Amniotic epithelial cell (primary cell): Measurements from ENCODE around the gene PXT1.
"Not testable (repeated sequence)": the region's sequence is repeated elsewhere in the genome, so short reads cannot be mapped to it uniquely, and the experiment has no call there.

Source experiments
- DNase-seq: peaks from one replicate; pipeline ENCODE4 v3.0.0-alpha.2; 2010; ENCODE audit warnings: low read depth

The PXT1 gene

DNA sequence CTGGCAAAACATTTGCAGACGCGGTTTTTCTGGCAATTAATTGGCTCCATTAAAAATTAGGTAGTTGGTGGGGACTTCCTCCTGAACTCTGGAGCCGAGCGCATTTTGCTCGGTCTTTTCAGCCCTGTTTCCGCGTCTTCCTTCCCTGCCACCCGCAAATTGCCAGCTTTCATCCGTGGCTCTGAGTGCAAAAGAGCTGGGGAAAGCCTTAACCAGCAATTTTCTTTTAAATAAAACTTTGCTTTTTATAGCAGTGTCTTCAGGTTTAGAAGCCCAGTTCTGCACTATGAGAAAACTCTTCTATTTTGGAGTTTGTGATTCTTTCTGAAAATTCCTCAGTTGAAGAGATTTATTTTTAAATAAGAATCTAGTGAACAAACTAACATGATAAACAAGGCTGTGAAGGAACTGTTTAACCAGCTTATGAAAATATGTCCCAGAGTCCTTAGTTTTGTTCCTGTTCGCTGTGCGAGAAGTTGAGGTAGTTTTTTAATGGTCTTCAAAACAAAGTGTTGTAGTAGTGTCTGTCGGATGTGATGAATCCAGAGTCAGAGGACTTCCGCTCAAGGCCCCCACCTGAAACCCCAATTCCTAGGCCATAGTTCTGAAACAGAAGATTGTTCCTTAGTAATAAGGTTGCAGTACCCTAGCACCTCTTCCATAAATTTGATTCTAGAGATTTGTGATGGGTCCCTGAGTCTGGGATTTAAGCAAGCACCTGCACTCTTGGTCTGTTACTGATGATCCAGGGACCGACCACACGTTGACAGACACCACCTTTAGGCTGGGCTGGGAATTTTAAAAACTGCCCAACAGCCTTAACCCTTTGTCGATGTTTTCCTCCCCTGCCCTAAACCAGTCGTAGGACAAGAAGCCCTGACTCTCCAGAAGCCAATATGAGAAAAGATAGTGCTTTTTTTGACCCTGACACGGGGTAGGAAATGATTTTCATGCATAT, 1.1 kb upstream of the PXT1 start:
- peak; percentile 10 for DNase-seq

DNA sequence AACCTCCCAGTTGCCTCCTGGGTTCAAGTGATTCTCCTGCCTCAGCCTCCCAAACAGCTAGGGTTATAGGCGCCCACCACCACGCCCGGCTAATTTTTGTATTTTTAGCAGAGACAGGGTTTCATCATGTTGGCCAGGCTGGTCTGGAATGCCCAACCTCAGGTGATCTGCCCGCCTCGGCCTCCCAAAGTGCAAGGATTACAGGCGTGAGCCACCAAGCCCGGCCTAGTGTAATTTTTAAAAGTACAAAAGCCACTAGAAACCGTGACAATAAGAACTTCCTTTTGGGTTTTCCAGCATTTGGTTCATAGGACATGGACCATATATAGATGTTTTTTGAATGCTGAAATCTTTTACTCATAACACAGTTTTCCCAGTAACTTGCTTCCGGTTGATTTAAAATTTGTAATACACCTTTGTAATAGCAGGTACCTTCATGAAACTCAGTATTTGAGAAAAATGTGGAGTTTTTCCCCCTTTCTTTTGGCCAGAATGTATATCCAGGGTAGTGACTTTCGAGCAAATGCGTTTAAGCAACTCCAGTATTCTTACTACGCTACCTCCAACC, 467 bp downstream of the PXT1 start:
- DNase-seq, result no peak

DNA sequence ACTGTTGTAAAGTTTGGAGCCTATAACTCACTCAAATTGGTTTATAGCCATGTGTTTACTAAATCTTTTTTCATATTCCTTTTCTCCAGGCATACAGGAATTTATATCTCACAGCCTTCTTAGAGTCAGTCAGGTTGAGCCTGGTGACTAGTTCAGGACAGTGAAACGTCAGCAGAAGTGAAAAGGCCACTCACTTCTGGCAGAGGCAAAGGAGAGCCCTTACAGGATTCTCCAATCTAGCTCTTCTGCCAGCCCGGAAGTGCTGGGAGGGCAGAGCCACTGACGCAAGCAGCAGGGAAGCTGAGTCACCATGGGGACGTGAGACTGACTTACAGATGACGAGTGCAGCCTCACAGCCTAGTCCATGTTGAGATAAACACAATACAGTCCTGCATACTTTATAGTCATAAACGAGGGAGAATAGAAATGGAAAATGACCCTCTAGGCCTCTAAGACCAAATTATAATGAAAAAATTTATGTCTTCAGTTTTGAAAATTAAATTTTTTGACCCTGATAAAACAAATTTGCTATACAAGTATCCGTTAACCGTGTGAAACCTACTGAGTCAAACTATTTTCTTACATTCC, 1.3 kb downstream of the PXT1 start:
- DNase-seq, result peak; percentile 96

DNA sequence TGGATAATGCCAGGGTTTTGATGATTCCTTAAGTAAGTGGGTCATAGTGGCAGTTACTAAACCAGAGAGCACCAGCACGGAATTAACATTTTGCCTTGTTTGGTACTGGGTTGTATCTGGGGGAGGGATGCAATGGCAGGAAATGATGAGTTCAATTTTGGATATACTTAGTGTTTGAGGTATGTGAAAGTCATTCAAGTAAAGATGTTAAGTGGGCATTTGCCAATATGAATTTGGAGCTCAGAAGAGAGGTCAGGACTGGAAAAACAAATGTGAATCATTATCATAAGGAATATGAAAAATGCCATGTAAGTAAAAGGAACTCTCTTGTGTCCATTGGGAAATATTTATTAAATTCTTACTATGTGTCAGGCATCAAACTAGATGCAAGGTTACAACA, 6.2 kb downstream of the PXT1 start:
- no peak for DNase-seq

DNA sequence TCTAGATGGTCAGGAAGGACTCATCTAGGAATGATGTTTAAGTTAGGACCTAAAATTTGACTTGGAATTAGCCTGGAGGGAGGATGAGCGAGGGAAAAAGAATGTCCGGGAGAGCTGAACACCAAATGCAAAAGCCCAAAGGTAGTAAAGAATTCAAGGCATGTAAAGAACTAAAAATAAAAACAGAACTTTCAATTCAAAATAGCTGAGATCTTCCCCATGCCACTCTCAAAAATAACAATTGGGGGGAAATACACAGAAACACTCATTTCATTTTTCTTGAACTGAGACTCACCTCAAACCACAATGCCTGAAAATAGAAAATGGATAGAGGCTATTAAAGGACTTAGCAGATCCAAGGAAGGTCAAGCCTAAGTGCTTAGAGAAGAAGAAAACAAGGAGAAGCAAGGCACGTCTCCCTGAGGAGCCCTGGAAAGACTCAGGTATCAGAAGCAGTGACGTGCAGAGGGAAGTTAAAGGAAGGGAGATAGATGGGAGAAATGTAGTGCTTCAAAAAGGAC, 10.4 kb downstream of the PXT1 start:
- peak; percentile 30 for DNase-seq

DNA sequence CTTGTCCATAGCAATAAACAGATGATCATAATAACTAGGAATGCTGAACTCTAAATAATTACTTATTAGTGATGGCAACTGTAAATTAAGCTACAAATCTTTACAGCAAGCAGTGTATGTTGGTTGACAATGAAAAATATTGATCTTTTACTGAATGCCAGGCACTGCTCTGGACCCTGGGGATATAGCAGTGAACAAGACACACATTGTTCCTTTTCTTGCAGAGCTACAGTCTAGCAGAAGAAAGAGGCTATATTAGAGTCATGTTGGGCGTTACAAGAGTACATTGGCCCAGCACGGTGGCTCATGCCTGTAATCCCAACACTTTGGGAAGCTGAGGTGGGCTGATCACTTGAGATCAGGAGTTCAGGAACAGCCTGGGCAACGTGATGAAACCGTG, 11.5 kb downstream of the PXT1 start:
- no peak for DNase-seq

DNA sequence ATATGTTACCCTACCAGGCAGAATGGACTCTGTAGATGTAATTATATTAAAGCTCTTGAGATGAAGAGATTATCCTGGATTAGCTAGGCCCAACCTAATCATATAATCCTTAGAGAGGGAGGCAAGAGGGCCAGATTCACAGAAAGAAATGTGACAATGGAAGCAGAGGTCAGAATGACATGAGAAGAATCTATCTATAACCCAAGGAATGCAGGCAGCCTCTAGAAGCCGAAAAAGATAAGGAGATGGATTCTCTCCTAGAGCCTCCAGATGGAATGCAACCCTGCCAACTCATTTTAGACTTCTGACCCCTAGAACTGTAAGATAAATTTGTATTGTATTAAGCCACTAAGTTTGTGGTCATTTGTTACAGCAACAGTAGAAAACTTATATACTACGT, 12.3 kb downstream of the PXT1 start:
- peak; percentile 72 for DNase-seq

DNA sequence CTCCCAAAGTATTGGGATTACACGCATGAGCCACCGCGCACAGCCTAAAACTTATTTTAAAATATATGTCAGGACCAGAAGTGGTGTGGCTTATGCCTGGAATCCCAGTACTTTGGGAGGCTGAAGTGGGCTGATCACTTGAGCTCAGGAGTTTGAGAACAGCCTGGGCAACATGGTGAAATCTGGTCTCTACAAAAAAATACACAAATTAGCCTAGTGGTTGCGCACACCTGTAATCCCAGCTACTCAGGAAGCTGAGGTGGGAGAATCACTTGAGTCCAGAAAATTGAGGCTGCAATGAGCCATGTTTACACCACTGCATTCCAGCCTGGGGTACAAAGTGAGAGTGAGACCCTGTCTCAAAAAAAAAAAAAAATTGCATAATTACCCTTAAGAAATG, 13.7 kb downstream of the PXT1 start:
- peak; percentile 20 for DNase-seq

DNA sequence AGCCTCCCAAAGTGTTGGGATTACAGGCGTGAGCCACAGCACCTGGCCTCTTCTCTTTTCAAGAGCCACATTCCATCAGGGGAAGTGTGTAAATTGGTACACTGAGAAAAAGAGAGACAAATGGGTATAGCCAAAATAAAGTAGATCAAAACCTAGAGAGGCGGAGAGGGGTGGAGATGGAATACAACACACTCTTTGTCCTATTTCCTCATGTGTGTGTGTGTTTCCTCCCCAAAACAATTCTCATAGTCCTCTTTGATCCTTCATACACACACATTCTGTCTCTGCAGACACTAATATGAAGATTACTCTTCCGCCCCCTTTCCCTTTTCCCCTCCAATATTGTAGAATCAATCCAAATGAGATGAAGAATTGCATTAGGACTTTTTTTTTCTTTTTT, 16.0 kb downstream of the PXT1 start:
- no peak for DNase-seq

DNA sequence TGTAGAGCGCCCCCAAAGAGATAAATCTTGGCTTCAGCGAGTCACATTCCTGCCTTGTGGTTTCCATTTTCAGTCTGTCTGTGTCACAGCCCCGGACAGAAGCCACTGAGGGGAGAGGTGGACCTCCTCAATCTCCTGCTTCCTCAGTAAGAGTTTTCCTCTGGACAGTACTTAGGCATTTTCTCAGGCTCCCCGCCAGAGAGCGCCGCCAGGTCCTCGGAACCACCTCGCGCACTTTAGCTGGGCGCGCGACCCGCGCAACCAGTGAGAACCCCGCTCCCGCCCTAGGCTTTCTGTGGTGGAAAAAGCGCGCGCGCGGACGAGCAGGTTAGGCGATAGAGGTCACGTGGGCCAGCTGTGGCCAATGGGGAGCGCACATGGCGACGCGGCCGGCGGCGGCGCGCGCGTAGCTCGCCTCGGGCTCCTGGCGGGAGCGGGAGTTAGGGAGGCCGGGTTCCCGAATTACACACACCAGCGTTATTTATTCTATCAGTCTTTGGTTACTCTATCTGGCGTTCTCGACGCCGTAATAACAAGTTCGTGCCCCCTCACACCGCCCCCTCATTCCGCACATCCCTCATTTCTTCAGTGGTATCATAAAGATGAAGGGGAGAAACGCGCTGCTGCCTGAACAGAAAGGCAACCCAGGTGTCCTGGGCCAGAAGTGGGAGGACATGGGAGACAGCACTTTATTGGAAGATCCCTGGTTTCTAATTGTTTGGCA, 19.4 kb downstream of the PXT1 start:
- DNase-seq, result peak; percentile 96

DNA sequence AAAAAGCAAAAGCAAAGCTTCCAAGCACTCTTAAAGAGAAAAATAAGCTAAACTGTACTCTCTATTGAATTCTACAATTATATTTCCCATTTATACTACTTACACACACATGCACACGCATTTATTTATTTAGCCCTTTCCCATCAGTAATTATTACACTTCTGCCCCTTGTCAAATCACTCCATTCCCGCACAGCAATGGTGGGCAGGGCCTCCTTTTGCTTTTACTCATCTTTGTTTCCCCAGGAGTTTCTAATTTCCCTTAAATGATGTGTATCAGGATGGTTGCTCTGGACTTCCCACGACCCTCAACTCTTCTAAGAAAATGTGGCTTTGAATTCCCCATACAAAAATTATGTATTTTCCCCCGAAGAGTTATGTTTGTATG, 19.9 kb downstream of the PXT1 start:
- DNase-seq, result no peak

DNA sequence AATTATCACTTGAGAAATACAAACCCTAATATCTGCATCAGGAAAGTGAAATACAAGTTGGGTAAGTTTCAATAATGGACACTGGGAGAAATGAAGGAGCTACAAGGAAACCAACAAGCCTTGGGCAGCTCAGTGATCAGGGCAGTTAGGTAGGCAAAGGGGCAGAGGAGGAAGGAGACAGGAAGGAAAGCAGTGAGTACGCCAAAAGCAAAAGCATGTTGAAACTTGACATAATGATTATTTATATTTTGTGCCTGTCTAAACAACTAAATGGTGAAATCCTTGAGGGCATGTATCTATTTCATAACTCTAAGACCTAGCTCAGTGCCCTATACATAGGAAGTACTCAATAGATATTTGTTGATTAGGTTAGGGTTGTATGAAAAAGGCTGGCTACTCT, 23.3 kb downstream of the PXT1 start:
- DNase-seq, result peak; percentile 3

DNA sequence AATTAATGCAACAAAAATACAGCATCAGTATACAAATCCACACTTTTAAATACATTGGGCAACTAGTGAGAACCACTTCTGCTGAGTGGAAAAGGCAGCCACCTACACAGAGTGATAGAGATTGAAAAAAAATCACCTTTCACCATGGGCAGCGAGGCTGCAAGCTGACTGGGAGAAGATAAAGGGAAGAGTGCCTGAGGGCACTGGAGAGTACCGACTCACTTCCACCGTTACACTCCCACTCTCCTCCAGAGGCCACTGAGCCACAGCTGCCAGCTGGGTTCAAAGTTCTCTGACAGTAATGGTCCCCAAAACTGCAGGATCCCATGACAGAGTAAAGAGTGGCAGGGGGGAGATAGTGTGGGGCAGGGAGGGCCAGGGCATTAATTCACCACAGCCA, 24.1 kb downstream of the PXT1 start:
- DNase-seq, result no peak

DNA sequence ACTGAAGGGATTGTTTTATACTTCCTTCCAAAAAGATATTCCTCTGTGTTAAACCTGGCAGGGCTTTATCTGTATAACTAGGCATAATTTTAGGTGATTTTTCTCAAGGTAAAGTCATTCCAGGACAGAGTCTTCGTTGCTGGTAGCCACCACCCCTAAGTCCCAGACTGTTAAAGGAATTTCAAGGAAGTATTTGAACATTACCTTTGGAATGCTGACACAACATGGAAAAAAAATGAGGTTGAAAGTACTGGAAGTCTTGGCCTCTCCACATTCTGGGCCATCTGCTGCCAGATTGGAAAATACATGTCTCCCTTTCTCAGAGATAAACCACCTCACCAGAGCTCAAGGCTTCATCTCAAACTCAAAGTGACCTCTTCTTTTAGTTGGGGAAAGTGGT, 28.2 kb downstream of the PXT1 start:
- DNase-seq, result peak; percentile 18

DNA sequence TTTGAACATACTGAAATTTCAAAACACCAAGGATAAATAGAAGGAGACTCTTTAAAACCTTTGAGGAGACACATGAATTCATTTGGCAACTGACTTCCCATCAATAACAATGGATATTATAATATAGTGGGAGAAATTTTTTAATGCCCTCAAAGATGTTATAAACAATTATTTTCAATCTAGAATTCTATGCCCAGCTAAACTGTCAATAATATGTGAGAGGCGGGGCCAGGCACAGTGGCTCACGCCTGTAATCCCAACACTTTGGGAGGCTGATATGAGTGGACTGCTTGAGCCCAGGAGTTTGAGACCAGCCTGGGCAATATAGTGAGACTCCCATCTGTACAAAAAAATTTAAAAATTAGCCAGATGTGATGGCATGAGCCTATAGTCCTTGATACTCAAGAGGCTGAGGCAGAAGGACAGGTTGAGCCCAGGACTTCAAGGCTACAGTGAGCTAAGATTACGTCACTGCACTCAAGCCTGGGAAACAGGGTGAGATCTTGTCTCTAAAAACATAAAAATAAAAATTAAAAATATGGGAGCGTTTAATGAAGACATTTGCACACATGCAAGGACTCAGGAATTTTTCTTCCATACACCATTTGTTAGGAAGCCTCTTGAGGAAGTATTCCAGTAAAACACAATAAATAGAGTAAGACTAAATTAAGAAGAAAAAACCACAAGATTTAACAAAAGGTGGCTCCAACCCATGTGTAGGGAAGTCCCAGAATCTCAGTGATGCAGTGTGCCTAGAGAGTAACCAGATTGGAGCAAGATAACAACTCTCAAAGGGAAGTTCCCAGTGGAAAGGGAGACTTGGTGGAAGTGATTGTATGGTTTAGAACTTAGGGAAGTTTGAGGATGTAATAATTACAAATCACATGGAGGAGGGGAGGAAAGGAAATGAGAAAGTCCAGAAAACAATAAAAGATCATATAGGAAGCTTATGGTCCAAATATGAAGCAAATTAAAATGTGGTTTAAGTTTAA, 28.9 kb downstream of the PXT1 start:
- DNase-seq, result no peak

DNA sequence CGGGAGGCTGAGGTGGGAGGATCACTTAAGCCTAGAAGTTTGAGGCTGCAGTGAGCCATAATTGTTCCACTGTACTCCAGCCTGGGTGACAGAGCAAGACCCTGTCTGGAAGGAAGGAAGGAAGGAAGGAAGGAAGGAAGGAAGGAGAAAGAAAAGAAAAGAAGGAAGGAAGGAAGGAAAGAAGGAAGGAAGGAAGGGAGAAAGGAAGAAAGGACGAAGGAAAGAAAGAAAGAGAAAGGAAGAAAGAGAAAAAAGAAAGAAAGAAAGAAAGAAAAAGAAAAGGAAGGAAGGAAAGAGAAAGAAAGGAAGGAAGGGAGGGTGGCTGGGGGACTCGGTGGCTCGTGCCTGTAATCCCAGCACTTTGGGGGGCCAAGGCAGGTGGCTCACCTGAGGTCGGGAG, 32.9 kb downstream of the PXT1 start:
- not testable (repeated sequence) for DNase-seq

DNA sequence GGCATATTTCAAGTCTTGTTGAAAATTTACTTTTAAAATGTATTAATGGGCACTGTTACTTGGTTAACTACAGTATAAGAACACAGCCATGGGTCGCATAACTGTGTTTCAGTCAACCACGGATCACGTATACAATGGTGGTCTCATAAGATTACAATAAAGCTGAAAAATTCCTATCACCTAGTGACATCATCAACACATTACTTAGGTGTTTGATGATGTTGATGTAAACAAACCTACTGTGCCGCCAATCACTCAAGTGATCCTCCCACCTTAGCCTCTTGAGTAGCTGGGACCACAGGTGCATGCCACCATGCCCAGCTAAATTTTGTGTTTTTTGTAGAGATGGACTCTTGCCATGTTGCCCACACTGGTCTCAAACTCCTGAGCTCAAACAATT, 38.5 kb downstream of the PXT1 start:
- no peak for DNase-seq

DNA sequence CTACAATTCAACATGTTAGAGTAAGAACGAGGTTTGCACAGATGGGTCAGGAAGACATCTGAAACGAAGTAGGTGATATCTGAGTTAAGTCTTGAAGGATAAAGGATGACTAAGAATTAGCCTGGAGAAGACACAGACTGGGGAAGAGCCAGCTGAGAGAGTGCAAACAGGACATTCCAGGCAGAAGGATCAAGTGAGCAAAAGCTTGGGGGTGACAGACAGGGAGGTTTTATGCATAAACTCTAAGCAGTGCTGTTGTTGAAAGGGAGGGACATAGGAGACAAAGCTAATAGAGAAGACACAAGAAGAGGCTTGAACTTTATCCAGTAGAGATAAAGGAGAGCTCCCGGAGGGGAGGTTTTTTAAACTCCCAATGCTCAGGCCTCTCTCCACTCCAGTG, 40.2 kb downstream of the PXT1 start:
- DNase-seq, result peak; percentile 3

DNA sequence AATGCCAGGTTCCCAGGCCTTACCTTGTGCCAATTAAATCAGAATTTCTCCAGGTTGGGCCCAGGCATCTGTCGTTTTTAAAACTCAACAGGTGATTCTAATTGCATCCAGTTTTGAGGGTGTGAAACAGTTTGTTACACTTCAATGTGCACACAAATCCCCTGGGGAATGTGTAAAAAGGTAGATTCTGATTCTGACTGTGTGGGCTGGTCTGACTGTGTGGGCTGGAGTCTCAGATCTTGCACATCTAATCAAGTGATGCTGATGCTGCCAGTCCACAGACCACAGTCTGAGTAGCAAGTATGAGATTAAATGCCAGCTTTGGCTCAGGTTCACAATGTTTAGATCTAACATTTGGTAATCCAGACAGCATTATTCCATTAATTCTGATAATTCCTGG, 42.7 kb downstream of the PXT1 start:
- no peak for DNase-seq

DNA sequence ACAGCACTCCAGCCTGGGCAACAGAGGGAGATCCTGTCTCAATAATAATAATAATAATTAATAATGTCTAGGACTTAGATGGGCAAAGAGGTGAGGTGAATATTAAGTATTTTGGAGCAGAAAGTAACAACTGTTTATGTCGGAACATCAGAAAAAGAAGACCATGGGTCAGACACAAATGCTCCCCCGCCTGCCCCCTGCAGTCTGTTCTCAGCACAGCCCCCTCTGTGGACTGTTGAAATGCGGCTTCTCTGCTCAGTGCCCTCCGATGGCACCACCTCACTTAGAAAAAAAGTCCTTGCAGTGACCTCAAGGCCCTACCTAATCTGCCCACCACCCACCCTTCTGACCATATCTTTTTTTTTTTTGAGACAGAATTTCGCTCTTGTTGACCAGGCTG, 50.0 kb downstream of the PXT1 start:
- DNase-seq, result no peak

DNA sequence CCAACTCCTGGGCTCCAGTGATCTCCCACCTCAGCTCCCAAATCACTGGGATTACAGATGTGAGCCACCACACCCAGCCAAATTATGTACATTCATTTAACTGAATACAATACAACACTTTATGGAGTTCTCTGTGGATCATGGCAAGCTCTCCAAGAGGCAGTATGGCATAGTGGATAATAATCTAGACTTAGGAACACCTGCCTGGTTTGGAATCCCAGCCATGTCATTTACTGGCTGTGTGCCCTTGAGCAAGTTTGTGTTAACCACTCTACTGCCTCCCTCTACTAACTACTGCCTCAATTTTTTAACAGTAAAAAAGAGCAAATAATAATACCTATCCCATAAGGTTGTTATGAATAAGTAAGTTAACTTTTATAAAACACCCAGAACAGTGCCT, 53.3 kb downstream of the PXT1 start:
- no peak for DNase-seq
